NK-92 (cell line): ENCODE data around the gene NAA38.

ENCODE experiments used
- DNase-seq: peaks from one replicate; lab custom pipeline; 2025; ENCODE audit not compliant: unreplicated experiment; lab: John Stamatoyannopoulos, UW

Gene NAA38

DNA sequence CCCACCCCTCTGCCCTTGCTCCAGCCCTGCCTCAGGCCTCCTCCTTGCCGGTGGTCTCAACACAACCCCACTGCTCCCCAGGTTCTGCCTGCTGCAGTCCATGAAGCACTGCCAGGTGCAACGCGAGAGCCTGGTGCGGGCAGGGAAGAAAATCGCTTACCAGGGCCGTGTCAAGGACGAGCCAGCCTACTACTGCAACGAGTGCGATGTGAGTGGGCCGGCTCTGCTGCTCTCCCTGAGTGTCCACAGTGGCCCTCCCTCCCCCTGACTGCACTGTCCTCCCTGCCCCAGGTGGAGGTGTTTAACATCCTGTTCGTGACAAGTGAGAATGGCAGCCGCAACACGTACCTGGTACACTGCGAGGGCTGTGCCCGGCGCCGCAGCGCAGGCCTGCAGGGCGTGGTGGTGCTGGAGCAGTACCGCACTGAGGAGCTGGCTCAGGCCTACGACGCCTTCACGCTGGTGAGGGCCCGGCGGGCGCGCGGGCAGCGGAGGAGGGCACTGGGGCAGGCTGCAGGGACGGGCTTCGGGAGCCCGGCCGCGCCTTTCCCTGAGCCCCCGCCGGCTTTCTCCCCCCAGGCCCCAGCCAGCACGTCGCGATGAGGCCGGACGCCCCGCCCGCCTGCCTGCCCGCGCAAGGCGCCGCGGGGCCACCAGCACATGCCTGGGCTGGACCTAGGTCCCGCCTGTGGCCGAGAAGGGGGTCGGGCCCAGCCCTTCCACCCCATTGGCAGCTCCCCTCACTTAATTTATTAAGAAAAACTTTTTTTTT lies 4.3 kb downstream of the NAA38 start:
- no peak for DNase-seq

DNA sequence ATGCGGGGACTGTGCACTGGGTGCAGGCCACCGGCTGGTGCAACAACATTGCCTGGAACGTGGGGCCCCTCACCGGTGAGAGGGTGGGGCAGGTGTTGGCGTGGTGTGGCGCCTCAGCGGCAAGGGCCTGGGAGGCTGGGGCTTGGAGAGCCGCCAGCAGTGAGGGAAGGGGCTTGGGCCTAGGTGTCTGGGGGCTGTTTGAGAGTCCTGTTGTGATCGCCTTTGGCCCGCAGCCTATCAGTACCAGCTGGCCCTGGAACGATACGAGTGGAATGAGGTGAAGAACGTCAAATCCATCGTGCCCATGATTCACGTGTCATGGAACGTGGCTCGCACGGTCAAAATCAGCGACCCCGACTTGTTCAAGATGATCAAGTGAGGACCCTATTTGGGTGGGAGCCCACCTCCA lies 5.1 kb downstream of the NAA38 start:
- DNase-seq, result no peak

DNA sequence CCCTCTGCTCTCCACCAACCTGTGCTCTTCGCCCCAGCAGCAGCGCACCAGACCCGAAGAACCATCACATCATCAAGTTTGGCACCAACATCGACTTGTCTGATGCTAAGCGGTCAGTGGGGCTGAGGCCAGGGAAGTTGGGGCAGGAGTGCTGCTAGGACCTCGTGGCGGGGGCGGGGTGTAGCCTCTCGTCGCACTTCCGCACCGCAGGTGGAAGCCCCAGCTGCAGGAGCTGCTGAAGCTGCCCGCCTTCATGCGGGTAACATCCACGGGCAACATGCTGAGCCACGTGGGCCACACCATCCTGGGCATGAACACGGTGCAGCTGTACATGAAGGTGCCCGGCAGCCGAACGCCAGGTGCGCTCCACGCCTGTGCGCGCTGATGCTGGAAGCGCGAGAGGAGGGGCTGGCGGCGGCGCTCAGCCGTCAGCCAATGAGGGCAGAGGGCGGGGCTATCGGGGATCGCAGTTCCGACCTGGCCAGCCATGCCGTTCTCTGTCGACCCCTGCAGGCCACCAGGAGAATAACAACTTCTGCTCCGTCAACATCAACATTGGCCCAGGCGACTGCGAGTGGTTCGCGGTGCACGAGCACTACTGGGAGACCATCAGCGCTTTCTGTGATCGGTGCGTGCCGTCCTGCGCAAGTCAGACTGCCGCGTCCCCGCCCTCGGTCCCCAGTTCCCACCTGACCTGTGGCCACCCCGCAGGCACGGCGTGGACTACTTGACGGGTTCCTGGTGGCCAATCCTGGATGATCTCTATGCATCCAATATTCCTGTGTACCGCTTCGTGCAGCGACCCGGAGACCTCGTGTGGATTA lies 5.7 kb downstream of the NAA38 start:
- DNase-seq, result peak; percentile 53

- no peak for DNase-seq
Measured at GRCh38 chr17:7850701-7851437, 6.5 kb downstream of the NAA38 start.

GRCh38 chr17:7849751-7850504 lies 7.4 kb downstream of the NAA38 start:
- DNase-seq, result no peak

DNA sequence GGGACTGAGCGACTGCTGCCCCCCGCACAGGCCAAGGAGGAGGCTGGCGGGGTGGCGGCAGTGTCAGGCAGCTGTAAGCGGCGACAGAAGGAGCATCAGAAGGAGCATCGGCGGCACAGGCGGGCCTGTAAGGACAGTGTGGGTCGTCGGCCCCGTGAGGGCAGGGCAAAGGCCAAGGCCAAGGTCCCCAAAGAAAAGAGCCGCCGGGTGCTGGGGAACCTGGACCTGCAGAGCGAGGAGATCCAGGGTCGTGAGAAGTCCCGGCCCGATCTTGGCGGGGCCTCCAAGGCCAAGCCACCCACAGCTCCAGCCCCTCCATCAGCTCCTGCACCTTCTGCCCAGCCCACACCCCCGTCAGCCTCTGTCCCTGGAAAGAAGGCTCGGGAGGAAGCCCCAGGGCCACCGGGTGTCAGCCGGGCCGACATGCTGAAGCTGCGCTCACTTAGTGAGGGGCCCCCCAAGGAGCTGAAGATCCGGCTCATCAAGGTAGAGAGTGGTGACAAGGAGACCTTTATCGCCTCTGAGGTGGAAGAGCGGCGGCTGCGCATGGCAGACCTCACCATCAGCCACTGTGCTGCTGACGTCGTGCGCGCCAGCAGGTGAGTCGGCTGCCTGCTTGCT lies 8.1 kb downstream of the NAA38 start:
- DNase-seq, result no peak

DNA sequence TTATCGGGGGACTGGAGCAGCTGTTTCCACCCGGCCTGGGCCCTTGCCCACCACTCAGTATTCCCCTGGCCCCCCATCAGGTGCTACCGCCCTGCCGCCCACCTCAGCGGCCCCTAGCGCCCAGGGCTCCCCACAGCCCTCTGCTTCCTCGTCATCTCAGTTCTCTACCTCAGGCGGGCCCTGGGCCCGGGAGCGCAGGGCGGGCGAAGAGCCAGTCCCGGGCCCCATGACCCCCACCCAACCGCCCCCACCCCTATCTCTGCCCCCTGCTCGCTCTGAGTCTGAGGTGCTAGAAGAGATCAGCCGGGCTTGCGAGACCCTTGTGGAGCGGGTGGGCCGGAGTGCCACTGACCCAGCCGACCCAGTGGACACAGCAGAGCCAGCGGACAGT lies 8.6 kb downstream of the NAA38 start:
- DNase-seq, result no peak

DNA sequence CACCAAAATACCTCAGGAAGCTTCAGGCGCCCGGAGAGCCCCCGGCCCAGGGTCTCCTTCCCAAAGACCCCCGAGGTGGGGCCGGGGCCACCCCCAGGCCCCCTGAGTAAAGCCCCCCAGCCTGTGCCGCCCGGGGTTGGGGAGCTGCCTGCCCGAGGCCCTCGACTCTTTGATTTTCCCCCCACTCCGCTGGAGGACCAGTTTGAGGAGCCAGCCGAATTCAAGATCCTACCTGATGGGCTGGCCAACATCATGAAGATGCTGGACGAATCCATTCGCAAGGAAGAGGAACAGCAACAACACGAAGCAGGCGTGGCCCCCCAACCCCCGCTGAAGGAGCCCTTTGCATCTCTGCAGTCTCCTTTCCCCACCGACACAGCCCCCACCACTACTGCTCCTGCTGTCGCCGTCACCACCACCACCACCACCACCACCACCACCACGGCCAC lies 9.2 kb downstream of the NAA38 start:
- DNase-seq, result no peak

DNA sequence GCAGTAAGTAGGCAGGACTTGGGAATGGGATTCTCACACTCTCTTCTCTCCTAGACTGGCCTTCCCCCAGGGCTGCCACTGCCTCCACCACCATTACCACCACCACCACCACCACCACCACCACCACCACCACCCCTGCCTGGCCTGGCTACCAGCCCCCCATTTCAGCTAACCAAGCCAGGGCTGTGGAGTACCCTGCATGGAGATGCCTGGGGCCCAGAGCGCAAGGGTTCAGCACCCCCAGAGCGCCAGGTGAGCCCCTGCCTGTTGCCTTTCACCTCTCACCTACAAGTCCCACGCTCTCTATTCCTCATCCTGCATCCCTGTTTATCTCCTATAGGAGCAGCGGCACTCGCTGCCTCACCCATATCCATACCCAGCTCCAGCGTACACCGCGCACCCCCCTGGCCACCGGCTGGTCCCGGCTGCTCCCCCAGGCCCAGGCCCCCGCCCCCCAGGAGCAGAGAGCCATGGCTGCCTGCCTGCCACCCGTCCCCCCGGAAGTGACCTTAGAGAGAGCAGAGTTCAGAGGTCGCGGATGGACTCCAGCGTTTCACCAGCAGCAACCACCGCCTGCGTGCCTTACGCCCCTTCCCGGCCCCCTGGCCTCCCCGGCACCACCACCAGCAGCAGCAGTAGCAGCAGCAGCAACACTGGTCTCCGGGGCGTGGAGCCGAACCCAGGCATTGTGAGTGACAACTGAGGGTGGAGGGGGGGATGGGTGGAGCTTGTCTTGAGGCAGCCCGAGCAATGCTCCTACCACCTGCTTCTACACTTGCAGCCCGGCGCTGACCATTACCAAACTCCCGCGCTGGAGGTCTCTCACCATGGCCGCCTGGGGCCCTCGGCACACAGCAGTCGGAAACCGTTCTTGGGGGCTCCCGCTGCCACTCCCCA lies 10.3 kb downstream of the NAA38 start:
- no peak for DNase-seq

DNA sequence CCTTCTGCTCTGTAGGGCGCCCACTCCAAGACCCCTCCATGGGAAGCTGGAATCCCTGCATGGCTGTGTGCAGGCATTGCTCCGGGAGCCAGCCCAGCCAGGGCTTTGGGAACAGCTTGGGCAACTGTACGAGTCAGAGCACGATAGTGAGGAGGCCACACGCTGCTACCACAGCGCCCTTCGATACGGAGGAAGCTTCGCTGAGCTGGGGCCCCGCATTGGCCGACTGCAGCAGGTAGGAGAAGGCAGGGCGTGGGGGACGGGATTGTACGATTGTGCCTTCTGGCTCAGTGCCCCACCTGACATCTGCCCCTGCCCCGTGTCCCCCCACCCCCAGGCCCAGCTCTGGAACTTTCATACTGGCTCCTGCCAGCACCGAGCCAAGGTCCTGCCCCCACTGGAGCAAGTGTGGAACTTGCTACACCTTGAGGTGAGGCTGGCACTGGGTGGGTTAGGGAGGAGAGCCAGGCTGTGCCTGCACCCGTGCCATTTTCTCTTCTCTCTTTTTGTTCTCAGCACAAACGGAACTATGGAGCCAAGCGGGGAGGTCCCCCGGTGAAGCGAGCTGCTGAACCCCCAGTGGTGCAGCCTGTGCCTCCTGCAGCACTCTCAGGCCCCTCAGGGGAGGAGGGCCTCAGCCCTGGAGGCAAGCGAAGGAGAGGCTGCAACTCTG lies 11.2 kb downstream of the NAA38 start:
- no peak for DNase-seq

DNA sequence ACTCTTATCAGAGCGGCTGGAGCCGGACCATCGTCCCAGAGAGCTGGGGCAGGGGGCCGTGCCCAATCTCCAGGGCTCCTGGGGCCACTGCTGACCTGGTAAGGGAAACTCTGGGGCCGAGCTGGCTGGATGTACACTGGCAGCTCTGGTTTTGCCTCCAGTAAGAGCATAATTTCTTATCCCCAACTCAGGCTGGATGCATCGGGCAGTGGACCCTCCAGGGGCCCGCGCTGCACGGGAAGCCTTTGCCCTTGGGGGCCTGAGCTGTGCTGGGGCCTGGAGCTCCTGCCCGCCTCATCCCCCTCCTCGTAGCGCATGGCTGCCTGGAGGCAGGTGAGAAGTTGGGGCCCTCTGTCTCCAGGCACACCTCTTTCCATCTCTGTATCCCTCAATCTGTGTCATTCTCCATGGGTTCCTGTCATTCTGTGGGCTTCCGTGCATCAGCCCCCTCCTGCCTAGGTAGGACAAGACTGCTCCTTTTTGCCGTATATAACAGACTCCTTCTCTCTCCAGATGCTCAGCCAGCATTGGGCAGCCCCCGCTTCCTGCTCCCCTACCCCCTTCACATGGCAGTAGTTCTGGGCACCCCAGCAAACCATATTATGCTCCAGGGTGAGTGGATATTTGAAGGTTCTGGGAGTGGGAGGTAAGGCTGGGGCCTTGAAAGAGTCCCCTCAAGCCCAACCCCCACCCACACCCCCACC lies 11.8 kb downstream of the NAA38 start:
- DNase-seq, result no peak

GRCh38 chr17:7844292-7845154 lies 12.8 kb downstream of the NAA38 start:
- no peak for DNase-seq

DNA sequence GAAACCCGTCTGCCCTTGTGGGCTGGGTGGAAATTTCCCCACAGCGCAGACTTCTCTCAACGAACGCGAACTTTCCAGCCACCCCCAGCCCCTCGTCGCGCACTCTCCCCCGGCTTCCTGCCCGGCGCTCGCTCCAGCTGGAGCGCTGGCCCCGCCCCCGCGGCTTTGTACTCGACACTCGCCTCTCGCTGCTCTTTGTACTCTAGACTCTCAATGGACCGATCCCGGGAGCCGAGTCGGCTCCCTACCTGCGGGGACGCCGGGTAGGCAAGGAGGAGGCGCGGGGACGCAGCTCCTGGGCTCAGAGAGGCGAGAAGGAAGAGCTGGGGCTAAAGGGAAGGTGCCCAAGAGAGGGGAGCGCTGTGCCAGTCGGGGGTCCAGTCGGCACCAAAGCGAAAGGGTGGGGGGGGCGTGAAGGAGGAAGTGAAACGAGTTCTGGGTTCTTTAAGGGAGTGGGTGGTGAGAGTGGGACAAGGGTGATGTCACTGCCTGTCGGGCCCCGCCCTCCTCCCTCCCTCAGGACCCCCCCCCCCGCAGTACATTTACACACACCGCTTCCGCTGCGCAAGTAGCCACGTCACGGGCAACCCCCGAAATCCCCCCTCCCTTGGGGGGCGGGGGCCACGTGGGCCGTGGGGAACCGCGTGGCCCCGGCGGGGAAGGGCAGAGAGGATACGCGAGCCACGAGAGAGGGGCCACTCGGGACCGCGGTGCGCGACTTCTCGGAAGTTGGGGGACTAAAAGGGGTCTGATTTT lies 13.6 kb downstream of the NAA38 start:
- peak; percentile 65 for DNase-seq

DNA sequence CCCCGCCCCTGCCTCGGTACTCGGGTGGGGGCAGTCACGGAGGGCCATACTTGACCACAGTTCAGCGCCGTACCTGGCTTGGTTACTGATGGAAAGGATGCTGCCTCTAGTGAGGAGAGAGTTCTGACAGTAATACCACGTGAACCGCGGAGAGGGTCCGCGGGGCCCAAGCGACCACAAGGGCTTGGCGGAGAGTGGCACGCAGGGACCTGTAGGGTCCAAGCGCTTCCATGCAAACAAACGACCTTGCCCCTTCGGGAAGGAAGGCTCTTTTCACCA lies 14.2 kb downstream of the NAA38 start:
- no peak for DNase-seq

GRCh38 chr17:7842380-7843256 lies 14.7 kb downstream of the NAA38 start:
- peak; percentile 64 for DNase-seq

DNA sequence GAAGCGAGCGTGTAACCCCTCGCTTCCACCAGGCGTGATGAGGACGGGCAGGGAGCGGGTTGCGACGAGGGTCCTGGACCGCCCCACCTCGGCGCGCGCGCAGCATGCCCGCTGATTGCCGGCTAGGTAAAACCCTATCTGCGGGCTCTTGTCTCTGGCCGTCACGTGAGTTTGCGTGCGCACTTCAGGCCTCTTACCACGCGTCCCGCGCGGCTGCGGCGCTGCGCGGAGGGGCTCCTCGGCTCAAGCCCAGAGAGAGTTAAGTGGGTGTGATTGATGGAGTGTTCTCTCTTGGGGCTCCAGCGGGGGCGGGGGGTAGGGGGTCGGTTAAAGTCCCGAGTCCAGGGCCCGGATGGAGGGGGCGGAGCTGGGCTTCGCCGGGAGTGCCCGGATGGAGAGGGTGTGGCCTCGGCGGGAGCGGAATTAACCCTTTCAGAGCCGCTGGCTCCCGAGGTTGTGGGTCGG lies 15.4 kb downstream of the NAA38 start:
- peak; percentile 33 for DNase-seq
